AG08396 (cell line): ENCODE data around the gene TFB2M.
A peak's percentile ranks its signal among the peaks of the same experiment; 100 is the strongest.

Experiments used
- DNase-seq: peaks from one replicate; pipeline ENCODE4 v3.0.0; 2012; ENCODE audit warnings: low spot score, mixed read lengths

TFB2M gene

GRCh38 chr1:246513041-246513440 is 53.0 kb downstream of the TFB2M start:
- DNase-seq, result no peak

GRCh38 chr1:246512635-246513034 is 53.4 kb downstream of the TFB2M start:
- no peak for DNase-seq

GRCh38 chr1:246512230-246512629 is 53.8 kb downstream of the TFB2M start:
- no peak for DNase-seq

- no peak for DNase-seq
Observed at GRCh38 chr1:246511203-246511602, 54.9 kb downstream of the TFB2M start.

GRCh38 chr1:246510147-246511030 is 55.7 kb downstream of the TFB2M start:
- DNase-seq, result no peak

- no peak for DNase-seq
Observed at GRCh38 chr1:246508897-246509688, 57.0 kb downstream of the TFB2M start.

GRCh38 chr1:246506674-246507481 is 59.2 kb downstream of the TFB2M start, which contains the start of gene SMYD3:
TSS of gene SMYD3 (minus strand) at chr1:246507279.
- peak; percentile 96 for DNase-seq

- no peak for DNase-seq
Observed at GRCh38 chr1:246506367-246506673, 59.7 kb downstream of the TFB2M start.

GRCh38 chr1:246503341-246503740 is 62.7 kb downstream of the TFB2M start:
- no peak for DNase-seq

- DNase-seq, result peak; percentile 37
Observed at GRCh38 chr1:246497331-246497915, 68.6 kb downstream of the TFB2M start.

- peak; percentile 77 for DNase-seq
Observed at GRCh38 chr1:246492611-246493245, 73.3 kb downstream of the TFB2M start.

GRCh38 chr1:246491551-246492053 is 74.5 kb downstream of the TFB2M start:
- no peak for DNase-seq
